NOMO-1 treated with dmso at 0.1 percent for 144 hours (cell line): Measurements from ENCODE around the gene LYSMD1.
A peak's percentile ranks its signal among the peaks of the same experiment; 100 is the strongest.

Source experiments
- DNase-seq: peaks from one replicate; lab custom pipeline; 2025; ENCODE audit not compliant: unreplicated experiment; lab: John Stamatoyannopoulos, UW

The LYSMD1 gene

DNA sequence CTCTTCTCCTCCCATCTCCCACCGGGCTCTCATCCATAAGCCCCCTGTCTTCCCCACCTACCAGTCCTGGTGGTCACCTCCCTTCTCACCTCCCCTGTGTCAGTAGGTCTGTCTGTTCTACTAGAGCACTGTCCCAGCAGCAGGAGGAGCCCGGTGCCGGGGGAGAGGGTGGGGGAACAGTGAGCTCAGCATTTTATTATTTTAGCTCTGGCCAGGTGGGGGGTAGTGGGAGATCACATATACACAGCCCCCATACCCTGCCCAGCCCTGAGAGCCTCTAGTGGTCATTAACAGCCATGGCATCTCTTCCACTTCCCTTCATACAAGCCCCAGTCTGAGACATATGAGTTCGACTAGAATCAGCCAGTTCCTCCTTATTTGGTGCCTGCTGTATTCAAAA is 10.2 kb upstream of the LYSMD1 start, which contains the start of gene TMOD4:
Gene TMOD4 (minus strand): TSS at position 119 of the 400 bp plus-strand sequence. CDS start 1,106 bp downstream, outside the sequence.
- peak; percentile 4 for DNase-seq

DNA sequence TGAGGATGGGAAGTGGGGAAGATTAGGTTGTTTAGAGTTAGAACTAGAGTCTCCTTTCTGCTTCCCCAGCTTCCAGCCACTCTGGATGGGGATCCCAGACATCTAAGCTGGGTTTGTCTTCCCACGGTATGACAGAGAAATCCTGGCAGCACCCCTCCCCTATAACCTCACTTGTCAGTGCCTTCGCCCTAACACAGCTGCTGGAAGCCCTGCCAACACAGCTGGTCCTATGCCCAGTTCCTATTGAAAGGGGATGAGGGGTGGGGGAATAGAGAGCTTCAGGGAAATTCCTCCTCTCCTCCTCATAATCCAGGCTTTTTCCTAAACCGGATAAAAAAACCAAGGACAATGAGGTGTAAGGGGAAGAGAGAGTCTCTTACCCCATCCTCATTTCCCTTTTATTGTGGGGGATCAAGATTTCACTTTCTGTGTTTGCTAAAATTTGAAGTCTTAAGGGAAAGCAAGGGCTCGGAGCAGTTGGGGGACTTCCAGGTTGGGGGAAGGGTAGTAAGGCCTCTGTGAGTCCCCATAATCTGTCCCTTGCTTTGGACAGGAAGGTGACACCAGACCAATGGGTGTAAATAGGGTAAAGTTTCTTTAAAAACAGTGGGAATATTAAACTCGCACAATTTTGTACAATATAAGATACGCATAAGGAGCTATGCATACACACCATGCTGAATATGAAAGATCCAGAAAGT is 9.5 kb upstream of the LYSMD1 start:
- DNase-seq = no peak

DNA sequence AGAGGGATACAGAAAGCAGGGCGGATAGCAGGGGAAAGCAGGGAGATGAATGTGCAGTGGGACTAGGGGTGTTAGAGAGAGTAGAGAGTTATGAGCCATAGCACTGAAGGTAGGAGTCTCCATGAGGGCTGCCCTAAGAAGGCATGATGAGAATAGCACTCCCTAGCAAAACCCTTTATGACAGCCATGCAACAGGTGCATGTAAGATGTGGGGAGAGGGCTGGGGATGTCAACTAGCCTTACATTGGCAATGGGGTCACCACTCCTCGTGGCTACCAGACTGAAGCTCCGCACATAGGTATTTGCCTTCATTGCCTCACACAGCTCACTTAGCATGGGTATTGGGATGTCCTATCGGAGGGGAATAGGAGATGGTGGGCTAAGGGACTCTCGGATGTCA is 5.5 kb upstream of the LYSMD1 start:
- no peak for DNase-seq

DNA sequence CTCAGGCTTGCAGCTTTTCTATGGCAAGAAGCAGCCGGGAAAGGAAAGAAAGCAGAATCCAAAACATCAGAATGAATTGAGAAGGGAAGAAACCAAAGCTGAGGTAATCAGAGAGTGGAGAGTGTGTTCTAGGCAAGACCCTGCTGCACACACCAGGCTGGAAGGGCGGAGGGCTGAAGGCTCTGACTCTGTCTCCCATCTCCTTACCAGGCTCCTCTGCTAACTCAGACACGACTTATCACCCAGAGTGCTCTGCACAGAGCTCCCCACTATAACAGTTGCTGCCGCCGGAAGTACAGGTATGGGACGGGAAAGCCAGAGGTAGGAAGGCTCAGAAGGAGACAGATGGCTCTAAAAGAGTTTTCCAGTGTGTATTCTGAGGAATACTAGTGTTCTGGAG is 1.4 kb upstream of the LYSMD1 start:
- no peak for DNase-seq

DNA sequence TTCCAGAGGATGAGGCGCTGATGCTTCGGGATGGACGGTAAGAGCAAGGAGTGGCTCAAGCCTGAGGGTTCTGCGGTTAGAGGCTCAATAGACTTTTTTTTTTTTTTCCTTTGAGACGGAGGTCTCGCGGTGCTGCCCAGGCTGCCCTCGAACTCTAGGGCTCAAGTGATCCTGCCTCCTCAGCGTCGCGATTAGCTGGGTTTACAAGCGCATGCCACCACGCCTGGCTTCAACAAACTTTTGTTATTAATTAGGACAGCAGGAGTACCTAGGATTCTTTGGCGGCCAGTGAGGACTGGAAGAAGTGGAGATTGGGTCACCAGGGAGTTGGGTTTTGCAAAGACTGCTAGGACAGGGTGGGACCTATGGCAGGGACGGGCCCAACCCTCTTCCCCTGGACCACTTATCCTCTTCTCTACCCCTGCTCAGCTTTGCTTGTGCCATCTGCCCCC is 829 bp upstream of the LYSMD1 start:
- peak; percentile 10 for DNase-seq

DNA sequence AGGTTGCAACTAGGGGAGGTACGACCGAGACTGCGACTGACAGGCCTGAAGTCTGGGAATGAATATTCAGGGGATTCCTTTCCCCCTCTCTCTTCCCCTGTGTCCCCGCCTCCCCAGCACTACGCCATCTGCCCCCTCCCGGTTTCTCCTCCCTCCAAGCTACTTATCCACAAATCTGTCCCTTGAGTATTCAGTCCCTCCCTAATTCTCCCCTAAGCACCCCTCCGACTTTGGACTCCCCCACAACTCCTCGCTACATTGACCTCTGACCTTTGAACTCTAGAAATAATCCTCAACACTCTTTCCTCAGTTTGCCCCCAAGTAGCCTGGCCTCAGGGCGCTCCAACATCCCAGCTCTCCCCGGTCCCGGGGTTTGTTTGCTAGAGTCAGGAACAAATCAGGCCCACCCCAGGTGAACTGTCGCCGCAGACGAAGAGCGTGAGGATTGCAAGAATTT is 393 bp downstream of the LYSMD1 start:
- DNase-seq = no peak

DNA sequence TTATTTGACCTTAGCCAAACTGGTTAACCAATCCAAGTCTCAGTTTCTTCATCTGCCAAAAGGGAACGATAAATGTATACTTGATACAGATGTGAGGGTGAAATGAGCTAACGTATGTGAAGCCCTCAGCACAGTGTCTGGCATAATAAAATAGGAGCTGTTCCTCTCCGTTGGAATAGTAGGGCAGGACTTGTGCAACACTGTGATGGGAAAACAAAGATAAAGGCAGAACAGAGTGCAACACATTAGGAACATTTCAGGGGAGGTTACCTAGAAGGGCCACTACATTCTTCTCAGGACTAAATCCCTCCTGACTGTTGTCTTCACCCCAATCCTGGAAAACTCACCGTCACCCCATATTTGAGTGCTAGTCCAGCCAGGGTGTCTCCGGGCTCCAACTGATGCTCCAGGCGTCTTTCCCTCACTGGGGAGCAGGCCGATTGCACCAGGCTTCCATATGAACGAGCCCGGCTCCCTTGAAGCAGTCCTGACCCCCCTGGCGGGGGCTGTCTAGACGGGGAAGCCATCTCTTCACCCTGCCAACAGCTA is 896 bp downstream of the LYSMD1 start:
- no peak for DNase-seq

DNA sequence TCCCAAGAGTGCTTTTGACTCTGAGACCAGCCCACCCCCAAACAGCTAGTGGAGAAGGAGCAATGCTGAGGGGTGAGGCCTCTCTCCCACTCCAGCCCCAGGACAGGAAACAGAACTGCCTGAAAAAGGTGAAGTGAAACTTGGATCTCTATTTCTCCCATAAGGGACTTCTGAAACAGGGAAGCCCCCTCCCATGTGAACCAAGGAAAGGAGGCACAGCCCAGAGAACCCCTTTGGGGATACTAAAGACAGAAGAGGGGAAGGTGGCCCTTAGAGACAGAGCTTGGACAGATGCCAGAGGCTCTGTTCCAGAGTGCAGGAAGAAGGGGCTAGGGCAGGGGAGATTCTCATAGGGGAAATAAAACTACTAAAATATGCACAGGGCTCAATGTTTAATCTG is 6.3 kb downstream of the LYSMD1 start:
- DNase-seq = no peak

DNA sequence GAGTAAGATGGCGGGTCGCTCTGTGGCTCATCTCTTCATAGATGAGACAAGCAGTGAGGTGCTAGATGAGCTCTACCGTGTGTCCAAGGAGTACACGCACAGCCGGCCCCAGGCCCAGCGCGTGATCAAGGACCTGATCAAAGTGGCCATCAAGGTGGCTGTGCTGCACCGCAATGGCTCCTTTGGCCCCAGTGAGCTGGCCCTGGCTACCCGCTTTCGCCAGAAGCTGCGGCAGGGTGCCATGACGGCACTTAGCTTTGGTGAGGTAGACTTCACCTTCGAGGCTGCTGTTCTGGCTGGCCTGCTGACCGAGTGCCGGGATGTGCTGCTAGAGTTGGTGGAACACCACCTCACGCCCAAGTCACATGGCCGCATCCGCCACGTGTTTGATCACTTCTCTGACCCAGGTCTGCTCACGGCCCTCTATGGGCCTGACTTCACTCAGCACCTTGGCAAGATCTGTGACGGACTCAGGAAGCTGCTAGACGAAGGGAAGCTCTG is 6.9 kb downstream of the LYSMD1 start:
- DNase-seq = peak; percentile 7

DNA sequence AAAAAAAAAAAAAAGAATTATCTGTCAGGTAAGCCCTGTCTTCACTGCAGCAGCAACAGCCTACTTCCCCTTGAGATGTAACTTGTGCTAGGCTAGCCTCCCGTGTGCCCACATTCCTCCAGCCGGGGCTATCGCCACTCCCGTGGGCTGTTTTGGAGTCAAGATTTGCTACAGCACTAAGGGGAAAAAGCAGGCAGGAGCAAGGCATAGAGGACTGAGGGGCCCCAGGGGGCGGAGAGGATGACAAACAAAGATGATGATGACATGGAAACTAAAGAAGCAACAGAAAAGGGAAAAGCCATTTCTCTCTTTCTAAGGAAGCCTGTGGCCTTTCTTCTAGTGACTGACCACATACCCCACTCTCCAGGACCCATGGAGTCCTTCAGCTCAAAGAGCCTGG is 7.4 kb downstream of the LYSMD1 start:
- peak; percentile 23 for DNase-seq

DNA sequence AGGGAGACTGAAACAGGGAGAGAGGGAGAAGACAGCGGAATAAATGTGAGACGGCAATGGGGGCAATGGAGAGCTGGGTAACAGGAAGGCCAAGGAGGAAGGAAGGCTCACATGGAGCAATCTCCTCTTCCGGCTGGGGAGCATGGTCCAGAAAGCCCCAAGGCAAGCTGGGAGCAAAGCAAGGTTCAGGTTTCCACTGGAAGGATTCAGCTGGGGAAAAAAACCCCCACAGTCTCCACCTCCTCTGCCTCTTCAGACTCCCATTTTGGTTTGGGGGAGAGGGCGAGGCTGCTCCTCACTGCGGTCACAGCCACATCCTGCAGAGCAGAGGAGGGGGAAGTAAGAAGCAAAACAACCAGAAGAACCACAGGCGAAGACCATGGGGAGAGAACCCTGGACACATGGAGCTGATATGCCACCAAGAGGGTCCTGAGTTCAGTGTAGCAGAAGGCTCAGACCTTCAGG is 8.6 kb downstream of the LYSMD1 start:
- peak; percentile 67 for DNase-seq

DNA sequence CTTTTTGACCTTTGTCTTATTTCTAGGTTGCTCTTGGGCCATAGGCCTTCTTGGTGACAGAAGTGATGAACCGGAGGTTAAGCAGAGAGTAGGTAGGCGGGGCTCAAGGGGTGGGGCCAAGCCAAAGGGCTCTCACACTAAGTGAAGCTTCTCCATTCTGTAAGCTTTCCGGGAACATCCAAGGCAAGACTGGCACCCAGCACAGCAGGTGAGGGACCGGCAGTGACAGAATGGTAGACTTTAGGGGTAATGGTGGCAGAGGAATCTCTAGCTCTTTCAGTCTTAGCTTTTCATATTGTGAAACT is 9.2 kb downstream of the LYSMD1 start, which contains the start of gene TNFAIP8L2:
Gene TNFAIP8L2 (plus strand): TSS at position 135 of the 305 bp plus-strand sequence. CDS start 2,049 bp downstream, outside the sequence.
- DNase-seq = peak; percentile 69

DNA sequence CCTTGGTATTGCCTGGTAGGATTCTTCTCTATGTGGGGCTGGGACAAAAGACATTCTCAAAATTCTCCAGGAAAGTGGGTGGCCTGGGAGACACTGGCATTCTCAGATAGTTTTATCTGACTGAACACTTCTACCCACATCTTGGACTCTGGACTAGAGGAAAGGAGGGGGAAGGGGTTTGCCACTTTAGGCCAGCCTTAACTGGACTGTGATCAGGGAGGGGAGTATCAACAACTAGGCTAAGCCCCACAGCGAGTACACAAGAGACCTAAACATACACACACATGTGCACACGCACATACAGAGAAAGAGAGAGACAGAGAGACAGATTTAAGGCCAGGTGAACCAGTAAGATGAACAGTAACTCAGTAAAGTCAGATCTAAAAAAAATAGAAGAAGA is 18.0 kb downstream of the LYSMD1 start:
- DNase-seq = no peak

DNA sequence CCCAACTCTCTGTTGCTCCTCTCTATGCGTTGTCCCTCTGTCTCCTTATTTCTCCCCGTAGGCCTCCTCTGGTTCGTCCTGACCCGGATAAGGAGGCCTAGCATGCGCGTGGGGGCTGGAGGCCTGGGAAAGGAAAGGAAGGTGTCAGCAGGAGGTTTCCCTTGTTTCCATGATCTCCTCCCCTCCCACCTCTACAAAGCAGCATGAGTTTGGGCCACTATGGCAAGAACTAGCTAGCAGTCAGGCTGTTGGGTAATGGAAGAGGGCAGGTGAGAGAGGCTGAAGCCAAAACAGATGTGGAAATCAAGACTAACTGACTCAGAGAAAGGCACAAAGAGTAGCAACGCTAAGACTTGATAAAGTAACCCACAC is 18.6 kb downstream of the LYSMD1 start:
- DNase-seq = no peak

DNA sequence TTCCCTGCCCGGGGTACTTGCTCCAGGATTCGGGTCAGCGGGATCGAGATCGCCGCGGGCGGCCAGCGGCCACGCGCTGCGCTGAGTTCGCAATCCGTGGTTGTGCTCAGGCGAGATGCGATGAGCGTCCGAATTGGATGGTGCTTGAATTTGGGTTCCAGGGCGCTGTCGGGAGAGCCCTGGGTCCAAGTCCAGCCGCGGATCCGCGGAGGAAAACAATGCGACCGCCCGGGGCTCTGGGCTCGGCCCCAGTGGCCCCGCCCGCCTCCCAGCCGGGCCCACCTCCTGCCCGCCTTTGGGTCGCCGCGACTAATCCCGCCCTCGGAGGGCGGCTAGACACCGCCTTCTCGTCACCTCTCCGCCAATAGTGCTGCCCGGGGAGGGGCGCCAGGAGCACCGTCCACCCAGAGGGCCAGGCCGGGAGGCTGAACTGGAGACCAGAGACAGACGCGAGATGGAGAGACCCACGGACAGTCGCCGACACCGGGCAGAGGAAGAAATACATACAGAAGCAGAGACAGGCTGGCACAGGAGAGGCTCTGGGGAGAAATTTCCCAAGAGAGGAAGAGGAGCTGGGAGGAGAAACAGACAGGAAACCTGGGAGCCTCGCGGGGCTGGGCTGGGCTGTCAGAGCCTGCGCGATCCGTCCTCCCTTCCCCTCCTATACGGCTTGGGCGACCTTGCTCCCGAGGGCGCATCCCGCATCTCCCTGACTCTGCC is 19.1 kb downstream of the LYSMD1 start, which contains the start of gene SEMA6C:
Gene SEMA6C (minus strand): TSS at position 220 of the 720 bp plus-strand sequence. CDS start 4,010 bp downstream, outside the sequence.
- peak; percentile 91 for DNase-seq

DNA sequence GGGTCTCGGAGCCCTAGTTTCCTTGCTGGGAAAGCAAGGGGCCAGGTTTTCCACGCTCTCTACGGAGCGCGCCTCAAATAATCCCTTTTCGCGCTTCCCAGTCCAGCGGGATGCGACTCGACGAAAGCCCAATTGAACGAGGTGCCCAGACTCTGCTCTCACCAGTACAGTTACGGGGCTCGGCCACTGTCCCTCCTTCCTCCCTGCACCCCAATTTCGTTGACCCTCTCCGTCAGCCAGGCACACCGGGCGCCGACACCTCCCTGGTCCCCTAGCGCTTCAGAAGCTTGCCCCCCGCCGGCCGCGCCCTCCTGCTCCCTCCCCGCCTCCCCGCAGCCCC is 19.7 kb downstream of the LYSMD1 start:
- DNase-seq = no peak

DNA sequence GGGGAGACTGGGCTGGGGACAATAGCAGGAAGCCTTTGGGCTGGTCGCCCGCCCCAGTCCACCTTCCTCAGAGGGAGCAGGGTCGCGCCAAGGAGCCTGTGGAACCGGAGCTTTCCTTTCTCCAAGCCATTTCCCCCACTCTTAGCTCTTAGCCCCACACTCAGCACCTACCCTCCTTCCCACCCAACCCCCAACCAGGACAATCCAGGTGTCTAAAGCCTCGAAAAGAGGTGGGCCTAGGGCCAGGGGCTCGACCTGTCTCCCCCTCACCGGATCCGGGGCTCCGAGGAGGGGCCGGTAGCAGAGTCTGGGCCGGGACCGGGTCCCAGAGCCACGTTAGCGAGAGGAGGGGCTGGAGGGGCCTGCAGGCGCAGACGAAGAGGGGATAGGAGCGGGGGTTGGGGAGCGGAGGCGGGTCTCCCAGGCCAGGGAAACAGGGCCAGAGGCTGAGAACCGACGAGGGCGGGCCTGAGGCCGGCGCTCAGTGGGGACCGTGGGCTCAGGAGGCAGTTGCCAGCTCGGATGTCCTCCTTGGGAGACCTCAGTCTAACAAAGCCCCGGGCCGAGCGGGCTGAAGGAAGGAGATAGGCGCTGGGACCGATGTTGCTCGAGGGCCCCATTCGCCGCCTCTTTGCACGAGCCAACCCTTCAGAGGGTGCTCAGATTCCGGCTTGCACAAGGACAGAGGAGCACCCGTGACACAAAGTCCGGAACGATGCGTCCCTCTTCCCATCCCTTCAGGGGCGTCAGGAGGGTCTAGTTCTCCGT is 20.2 kb downstream of the LYSMD1 start:
- no peak for DNase-seq

DNA sequence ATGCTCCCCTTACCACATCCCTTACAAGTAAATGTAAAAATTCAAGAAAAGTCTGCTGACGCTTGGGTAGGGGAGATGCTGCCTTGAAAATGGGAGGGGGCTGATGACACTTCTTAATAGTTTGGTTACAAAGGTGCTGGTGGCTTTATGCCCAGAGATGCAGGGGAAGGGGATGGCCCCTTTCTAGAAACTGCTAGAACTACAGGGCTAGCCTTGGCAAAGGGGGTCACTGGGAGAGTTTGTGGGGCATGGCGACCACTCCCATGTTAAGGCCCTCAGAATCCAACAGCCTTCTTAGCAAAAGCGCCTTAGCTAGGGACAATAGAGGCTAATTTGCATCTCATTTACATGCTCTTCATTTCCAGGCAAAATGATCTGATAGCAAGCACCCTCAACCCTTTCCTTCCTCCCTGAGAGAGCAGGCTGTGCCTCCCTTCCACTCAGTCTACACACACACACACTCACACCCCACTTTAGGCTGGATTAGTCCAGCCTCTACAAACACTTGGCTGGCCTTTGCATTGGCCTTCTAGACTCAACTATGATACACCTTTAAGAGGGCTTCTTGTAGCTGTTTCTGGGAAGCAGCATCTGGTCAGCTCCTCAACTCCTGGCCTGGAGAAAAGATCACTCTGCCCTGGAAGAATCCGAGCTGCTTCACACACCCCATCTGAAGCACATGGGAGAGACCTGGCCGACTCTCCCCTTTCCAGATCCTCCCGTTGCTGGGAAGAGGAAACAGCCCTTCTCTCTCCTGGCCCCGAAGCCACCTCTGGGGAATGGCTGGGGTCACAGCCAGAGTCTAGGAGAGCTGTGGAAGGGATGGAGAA is 21.0 kb downstream of the LYSMD1 start:
- no peak for DNase-seq

DNA sequence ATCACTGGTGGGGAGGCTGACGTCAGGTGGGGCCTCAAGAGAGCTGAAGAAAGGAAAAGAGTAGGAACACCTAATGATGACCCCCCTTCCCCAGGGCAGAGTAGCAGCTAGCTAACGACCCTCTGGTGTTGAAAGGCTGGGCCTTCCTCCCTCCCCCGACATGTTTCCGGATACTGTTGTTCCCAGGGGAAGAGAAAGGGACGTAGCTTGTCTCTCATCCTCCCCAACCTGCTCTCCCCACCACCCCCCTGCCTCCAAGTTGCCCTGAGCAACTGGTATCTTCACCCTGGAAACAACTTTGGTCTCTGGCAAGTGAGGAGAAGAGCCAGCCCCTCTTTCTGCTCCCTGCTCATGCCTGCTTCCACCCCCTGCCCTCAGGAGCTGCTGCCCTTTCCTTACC is 21.7 kb downstream of the LYSMD1 start:
- DNase-seq = no peak

DNA sequence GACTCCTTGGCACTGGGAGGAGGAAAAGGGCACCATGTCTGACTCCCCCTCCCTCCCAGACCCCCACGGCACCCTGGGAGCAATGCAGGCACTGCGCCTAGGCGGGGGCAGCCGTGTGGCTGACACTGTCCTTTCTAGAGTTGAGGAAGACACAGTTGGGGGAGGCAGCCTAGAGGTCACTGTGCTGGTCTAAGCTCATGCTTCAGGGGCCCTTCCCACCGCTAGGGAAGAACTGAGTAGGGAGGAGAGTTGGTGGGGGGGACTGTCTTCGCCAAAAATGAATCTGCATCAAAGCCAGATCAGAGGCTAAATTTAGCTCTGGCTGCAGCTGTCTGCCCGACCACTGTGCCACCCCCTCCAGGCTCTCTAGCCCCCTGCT is 22.7 kb downstream of the LYSMD1 start:
- no peak for DNase-seq
